ENCODE data around the gene RNF220. TPM values are rescaled to one million over a fixed set of nuclear protein-coding genes. Genes with fewer than 3 reads are reported as not detected.

Gene RNF220
- total and polyA plus RNA-seq, 9 of the 15 experiments (the other 6 are each of a cell fraction or from before 2014, with no cell fraction given) = 5.1 to 117 (median 66.9) TPM

GRCh38 chr1:44676484-44677200, 271.6 kb downstream of the RNF220 start (continued):
- TF ChIP-seq ZNF277 (CRISPR knock-in tag; IDR thresholded peaks at IDR 0.05; ENCODE audit: borderline replicate concordance) = no peak
- TF ChIP-seq ZKSCAN1 (IDR thresholded peaks at IDR 0.05; ENCODE audit: low read depth, low read length) = no peak
- peak; percentile 90 for TF ChIP-seq CC2D1A (IDR thresholded peaks at IDR 0.05)
- TF ChIP-seq BRD4 (IDR thresholded peaks at IDR 0.05) = no peak
- TF ChIP-seq DIDO1 (tag; IDR thresholded peaks at IDR 0.05; ENCODE audit: low read depth) = no peak
- TF ChIP-seq BRF1 (IDR thresholded peaks at IDR 0.05; ENCODE audit: borderline replicate concordance, extremely low read depth, insufficient read length) = no peak
- TF ChIP-seq TRIM25 (IDR thresholded peaks at IDR 0.05; ENCODE audit: borderline replicate concordance) = no peak
- TF ChIP-seq CBX5 (IDR thresholded peaks at IDR 0.05; ENCODE audit: borderline replicate concordance, low read depth) = no peak
- no peak for TF ChIP-seq ZC3H8 (IDR thresholded peaks at IDR 0.05)
- no peak for TF ChIP-seq STAT6 (CRISPR knock-in tag; IDR thresholded peaks at IDR 0.05)
- no peak for TF ChIP-seq FOXA1 (IDR thresholded peaks at IDR 0.05; ENCODE audit: borderline replicate concordance)
- peak; percentile 85 for TF ChIP-seq ZBTB5 (IDR thresholded peaks at IDR 0.05)
- TF ChIP-seq RBBP5 (IDR thresholded peaks at IDR 0.05; ENCODE audit: borderline replicate concordance, insufficient read depth, low read length, poor library complexity, severe bottlenecking) = no peak
- TF ChIP-seq ARID1B (IDR thresholded peaks at IDR 0.05) = peak; percentile 41; the same call in 1 of the 2 replicates
- TF ChIP-seq PTRF (tag; IDR thresholded peaks at IDR 0.05) = no peak
- TF ChIP-seq HOMEZ (CRISPR knock-in tag; IDR thresholded peaks at IDR 0.05) = no peak
- no peak for TF ChIP-seq IRF1 (CRISPR knock-in tag; IDR thresholded peaks at IDR 0.05; ENCODE audit: borderline replicate concordance)
- peak; percentile 27 for TF ChIP-seq TCF3 (CRISPR knock-in tag; IDR thresholded peaks at IDR 0.05)

Data from K562 (cell line).